Fibroblast of upper back skin (primary cell): ENCODE measurements around the gene BABAM2.
"Not testable (repeated sequence)": the region's sequence is repeated elsewhere in the genome, so short reads cannot be mapped to it uniquely, and the experiment has no call there.

Source experiments
- DNase-seq: peaks from one replicate; pipeline ENCODE4 v3.0.0-alpha.2; 2013

BABAM2 gene

DNA sequence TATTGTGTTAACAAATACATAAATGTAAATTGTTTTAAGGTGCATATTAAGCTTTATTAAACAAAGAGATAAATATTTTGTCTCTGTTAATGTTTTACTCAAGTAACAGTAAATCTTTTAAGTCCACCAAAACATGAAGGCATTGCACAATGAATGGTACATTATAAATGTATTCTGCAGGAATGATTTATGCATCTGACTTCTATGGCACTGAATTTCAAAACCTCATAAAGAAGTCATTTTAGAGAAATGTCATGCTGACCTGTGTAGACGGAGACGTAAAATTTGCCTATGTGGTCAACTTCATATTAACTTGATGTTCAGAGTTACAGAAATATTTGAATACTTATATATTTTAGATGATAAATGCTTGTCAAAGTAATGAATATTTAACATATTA lies 194.7 kb downstream of the BABAM2 start:
- peak; percentile 76 for DNase-seq

DNA sequence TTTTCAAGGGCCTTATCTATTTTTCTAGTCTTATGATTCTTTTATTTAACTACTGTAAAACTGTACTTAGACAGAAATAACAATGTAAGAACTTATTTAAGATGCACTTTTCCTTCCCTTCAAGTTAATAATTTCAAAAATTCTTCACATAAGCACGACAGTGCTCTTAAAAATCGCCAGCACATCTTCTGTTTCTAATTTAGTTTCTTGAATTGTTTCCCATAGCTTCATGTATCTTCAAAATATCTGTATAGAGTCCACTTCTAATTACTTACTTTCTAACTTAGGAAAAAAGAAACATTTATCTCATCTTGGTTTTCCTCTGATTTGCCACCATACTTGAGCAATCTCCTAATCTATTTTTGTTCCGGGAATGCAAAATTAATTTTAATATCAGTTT lies 196.1 kb downstream of the BABAM2 start:
- DNase-seq, result peak; percentile 20

DNA sequence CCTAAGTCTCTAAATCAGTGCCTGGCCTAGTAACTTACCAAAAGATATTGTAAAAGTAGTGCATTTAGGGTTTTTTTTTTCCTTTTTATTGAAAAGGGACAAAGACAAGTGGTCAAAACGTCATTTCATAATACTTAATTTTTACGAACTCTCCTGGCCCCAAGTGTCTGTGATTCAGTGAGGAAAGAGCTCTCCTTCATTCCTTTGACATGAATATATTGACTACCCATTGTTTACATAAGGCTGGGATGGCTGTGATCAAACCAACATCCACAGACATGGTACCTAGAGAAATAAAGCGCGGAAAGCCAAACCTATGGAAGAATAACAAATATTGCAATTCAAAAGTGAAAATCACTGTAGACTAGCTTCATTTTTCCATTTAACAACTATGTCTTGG lies 198.4 kb downstream of the BABAM2 start:
- peak; percentile 79 for DNase-seq

DNA sequence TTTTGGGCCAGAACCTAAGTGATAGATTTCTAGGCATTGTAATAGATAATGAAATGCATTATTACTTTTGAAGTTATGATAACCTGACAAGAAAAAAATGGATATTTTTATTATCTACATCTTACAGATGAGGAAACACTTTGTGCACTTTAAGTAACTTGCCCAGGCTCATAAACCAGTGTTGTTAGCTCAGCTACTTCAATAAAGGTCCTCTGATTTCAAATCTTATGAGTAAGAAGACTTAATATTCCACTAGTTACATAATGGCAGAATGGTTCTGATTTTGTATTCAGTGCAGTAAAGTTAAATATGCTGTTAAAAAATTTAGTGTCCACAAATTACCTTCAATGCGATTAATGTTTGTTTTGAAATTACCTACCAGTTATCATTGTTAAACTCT lies 199.0 kb downstream of the BABAM2 start:
- no peak for DNase-seq

DNA sequence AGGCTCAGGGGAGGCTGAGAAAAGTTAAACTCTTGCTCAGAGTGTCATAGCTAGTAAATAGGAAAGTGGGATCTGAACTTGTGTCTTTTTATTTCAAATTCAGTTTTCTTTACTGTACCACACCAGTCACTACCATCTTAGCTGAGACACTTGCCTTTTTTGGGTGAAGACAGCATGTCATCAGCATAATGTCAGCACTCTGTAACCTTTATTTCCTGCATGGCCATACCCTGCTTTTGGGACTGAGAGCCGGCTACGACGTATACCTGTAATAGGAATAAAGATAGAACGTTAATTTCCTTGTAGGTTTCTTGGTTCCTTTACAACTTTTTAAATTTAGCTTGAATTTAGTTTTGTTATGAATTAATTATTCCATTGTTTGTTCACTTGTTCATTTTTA lies 202.8 kb downstream of the BABAM2 start:
- DNase-seq, result no peak

DNA sequence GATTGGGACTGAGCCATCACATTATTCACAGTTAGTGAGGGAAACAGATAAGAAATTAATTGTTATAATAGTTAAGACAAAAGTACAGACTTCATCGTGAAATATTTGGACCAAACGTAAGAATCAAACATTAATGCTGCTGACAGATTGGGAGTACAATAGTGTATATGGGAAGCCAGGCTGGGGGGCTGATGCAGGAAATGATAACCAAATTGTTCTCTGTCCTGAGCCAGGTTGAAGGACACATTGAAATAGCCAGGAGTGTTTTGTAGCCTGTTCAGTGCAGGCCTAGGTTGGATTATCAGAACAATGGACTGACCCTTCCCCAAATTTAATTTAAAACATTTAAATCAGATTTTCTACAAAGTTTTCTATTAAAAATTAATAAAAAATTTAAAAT lies 203.2 kb downstream of the BABAM2 start:
- DNase-seq, result no peak

DNA sequence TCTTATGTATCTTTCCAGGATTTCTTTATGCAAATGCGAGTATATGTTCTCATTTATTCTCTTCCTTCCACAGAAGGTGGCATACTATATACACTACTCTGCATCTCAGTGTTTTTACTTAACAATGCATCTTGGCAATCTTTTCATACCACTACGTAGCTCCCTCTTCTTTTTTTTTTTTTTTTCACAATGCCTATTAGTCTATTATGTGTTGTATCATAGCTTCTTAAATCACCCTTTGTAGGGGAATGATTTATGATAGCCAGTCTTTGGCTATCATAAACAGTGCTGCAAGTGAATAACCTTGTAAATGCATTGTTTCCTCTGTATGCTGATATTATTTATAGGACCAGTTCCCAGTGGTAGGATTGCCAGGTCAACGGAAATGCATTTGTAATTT lies 204.2 kb downstream of the BABAM2 start:
- DNase-seq, result peak; percentile 67

DNA sequence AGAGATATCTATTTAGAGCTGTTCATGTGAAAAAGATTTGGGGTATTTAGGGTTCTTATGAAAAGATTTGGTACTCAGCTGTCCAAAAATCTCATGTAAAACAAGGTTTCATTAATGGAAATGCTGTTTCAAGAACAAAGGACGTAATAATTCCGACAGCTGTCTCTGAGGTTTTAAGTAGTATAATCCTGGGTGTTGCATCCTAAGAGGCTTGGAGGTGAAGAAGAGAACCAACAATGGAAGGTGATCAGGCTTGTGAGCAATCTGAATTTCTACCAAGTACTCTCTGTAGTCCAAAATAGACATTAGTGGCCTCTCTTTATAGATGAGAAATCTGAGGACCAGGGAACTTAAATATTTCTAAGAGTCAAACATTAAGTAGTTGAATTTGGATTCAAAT lies 205.1 kb downstream of the BABAM2 start:
- no peak for DNase-seq

DNA sequence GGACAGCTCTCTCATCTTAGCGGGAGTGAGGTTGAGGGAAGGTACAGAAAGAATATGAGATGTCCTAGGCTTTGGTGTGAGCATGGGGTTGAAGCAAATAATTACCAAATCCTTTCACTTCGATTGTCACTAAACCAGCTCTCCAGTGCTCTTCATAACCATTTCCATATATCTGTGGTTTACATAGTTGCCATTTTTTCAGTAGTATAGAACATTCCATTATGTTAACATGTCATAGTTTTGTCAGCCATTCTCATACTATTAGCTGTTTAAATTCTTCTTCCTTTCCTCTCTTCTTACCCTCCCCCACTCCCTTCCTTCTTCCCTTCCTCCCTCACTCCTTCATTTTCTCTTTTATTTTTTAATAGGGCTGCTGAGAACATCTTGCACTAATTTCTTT lies 205.9 kb downstream of the BABAM2 start:
- DNase-seq, result peak; percentile 92

DNA sequence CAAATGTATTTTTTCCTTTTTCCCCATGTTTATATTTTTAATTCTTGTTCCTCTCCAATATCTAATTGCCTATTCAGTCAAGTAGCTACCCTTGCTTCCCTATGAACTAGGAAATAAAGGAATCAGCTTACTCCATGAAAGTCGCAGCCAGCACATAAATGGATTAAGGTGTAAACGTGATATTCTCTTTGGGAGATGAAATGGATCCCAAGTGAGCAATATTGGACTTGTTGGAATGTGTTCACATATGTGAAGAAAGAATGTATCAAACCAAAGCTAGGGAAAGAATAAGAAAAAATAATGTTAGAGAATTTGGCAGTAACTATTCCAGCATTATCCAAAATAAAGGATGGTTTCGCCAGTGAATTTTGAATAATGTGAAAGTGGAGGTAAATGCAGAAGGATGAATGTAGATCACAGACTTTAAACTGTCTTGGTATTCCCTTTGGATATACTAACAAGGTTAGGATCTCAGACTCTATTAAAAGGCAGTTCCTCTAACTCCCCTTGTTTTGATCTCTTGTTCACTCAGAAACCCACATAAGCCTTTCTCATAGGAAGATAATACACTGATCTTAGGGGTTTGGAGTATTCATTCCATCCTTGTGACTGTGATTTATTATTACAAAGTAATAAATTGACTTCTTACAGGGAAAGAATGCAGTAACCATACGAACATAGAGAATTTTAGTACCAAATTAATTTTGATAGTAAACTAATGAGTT lies 208.1 kb downstream of the BABAM2 start:
- DNase-seq, result peak; percentile 75

DNA sequence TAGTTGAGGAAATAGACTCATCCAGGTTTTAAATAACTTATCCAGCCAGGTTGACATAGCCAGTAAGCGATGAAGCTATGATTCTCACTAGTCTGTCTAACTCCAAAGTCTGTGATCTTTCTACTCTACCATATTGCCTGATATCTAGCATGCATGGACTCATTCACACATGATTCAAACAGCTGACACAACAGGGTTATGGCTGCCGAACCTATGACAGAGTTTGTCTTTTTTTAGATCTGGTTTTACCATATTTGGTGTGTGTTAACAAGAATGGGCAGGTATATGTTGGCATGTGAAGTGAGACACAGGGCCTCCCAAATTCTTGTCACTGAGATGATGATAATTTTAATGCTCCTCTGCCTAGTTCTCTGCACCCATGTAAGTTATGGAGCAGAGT lies 210.6 kb downstream of the BABAM2 start:
- no peak for DNase-seq

DNA sequence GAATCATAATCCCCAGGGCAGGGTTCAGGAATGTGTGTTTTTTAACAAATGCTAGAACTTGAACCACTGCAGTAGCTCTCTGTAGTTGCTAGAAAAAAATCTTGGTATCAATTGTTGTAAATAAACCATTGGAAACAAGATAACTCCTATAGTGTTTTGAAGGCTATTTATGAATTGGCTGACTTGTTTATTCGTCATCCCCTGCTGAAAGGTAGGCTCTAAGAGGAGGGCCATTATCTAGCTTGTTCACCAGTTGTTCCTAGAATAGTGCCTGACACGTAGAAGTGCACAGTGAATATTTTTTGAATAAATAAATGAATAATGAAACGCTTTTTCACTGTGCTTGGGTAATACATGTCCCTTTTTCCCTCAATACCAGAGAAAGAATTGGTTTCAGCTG lies 211.4 kb downstream of the BABAM2 start:
- no peak for DNase-seq

DNA sequence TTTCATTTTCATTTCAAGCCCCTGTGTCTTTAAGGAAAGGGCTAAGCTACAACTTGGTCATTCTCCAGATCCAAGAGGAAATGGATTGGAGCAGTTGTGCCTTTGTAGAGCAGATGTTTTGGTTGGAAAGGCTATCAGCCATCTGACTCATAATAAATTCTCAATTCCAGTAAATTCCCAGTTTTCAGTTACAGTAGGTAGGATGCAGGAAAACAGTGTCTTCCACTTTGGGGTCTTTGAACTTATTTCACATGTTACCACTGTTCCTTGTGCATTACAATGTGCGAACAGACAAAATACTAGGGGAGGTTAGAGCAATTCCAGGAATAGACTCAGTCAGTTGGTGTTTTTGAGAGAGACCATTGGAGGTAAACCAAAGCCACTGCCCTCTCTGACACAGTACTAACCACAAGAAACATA lies 211.9 kb downstream of the BABAM2 start:
- DNase-seq, result peak; percentile 94

DNA sequence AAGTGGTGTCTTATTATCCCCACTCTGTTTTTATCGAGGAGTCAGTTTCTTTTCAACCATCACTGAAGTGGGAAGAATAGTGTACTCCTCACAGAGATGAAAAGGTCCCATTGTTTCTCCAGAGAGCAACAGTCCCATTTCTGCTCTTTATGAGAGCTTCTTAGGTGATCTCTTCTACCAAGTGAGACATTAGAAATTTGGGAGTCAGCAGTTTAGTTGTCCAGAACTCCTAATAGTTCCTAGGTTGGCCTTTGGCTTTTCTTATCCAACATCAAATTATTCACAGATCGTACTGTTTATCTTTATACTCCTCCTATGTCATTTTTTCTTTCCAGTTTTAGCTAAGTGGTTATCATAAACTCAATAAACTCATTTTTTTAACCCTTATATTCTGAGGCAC lies 213.1 kb downstream of the BABAM2 start:
- DNase-seq, result no peak

DNA sequence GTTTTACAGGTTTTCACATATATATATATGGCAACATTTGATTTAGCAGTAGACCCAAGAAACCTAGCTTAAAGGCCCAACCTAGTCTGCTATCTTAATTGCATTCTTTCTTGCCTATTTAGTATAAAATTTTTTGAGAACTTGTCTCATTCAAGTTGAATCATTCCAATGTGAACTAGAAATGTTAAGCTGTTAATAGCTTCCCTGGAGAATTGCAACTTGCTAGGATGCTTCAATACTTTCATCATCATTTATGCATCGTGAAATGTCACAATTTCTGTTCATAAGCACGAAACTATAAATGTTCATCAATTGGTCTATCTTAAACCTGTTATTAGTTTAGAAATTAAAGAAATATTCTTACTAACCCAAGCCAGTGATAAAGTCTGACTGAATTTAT lies 217.6 kb downstream of the BABAM2 start:
- DNase-seq, result peak; percentile 67

DNA sequence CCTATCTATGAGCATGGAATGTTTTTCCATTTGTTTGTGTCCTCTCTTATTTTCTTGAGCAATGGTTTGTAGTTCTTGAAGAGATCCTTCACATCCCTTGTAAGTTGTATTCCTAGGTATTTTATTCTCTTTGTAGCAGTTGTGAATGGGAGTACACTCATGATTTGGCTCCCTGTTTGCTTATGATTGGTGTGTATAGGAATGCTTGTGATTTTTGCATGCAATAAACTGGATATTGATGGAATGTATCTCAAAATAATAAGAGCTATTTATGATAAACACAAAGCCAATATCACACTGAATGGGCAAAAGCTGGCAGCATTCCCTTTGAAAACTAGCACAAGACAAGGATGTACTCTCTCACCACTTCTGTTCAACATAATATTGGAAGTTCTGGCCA lies 223.2 kb downstream of the BABAM2 start:
- DNase-seq, result not testable (repeated sequence)

DNA sequence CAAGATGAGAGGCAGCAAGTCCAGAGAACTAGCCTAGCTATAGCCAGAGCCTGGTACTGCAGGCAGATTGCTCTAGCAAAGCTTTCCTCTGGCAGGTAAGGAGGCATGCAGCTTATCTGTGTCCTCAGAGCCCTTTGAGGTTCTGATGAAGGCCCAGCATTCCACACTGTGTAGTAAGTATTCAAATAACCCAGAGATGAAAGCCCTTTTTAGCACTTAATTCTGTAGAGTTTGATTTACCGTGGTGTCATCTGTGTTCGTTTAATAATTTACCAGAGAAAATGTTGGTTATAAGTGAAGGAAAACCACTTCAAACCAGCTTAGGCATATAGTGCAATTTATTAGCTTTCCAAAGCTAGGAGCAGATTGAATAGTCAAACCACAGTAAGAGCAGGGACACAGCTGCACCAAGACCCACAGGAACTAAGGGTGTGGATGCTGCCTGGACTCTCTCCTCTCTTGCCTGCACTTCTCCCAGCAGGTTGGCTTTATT lies 226.6 kb downstream of the BABAM2 start:
- peak; percentile 64 for DNase-seq

DNA sequence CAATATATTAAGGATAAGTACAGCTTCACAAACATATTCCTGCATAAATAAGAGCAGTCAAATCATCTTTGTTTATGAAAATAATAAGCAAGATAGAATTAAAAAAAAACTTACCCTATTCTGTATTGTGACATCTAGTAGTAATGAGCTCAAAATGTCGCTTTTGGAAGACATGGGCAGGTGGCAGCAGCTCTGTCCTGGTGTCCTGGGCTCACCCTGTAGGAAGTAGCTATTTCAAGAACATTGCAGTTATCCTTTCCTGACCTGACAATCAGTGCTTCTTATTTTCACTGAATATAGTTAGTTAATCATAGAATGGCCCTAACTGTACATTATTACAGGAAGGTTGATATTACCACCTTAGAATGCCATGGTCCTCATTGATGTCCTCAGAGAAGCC lies 229.1 kb downstream of the BABAM2 start:
- DNase-seq, result no peak

DNA sequence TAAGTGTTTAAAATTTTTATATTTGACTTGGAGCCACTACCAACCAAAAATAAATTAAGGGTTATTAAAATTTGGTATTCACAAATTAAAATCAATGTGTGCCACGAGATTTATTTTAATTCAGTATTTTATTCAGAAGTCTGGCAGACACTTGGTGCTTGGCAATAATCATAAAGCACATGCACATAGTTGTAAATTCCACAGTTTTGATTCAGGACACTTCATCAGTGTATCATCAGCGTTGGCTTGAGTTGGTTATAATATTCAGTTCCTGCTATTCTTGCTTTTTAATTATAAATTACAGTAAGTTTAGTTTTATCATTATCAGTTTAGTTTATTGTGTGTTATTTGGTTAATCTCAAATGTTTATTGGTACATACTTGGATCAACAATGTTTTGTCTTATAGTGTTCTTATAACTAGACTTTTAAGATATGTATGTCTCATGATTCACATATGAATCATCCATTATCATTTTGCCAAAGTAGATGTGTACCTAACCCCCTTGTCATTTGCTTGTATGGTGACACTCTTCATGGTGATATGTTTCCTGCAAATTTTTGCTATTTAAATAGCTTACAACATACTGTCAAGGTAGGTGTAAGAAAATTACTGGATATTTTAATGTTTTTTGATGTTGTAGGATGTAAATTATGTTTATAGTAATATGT lies 237.9 kb downstream of the BABAM2 start:
- peak; percentile 36 for DNase-seq

DNA sequence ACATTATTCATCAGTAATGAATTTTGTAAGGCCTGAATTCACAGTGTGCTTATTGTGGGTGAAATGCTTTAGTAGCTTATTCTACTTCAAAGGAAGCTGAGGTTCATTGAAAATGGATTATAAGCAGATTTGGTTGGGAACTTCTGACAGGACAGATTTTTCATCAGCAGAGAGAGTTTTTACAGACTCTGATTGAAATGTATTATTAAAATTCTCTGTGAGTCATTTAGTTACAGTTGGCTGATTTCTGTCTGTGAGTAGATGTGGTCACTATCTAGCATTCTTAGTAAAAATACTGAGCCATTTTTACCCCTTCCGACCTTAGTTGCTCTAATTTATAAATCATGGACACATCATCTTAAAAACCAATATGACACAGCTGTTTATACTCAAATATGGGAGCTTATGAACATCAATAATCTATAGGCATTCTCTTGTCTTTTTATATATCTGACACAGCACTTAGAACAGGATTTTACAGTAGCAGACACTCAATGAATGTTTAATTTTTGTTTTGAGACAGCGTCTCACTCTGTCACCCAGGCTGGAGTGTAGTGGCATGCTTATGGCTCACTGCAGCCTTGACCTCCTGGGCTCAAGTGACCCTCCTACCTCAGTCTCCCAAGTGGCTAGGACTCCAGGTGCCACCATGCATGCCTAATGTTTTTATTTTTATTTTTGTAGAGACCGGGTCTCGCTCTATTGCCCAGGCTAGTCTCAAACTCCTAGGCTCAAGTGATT lies 239.6 kb downstream of the BABAM2 start:
- peak; percentile 85 for DNase-seq

DNA sequence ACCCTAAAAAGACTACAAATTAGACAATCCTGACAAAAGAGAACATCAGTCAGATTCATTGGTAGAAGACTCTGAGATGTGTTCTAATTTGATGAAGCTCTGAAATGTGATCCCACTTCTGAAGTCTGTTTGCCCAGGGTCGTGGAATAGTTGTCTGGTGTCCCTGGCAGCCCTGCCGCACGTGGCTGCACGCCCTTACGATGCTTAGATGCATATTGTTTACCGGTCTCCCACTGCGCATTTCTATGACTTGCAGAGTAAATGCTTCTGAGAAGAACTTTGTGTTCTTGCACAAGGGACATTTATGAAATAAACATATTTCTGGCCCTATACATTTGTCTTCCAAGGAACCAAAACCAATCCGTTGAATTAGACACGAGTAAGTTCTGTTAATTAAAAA lies 243.2 kb downstream of the BABAM2 start:
- DNase-seq, result no peak

DNA sequence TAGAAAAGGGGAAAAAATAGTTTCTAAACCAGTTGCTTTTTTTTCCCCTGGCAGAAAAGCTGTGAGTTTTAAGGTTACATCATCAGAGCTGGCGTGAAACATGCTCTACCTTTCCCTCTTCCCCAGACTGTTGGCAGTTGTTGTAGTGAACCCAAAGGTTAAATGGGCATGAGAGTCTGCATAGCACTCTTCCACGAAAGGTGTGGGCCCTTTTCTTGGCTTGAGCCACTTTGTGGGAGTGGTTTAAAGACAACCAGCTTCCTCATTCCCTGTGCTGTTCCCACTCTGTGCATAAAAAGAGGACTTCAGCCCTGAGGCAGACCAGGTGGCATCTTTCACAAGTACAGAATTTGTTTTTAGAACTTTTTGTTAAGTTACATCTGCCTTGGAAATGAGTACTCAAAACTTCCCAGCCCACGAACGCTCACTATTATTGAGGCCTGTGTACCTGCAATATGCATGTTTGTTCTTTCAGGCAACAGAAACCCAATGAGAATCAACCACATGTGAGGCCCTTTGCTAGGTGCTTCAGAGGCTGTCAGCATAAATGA lies 243.8 kb downstream of the BABAM2 start:
- no peak for DNase-seq

DNA sequence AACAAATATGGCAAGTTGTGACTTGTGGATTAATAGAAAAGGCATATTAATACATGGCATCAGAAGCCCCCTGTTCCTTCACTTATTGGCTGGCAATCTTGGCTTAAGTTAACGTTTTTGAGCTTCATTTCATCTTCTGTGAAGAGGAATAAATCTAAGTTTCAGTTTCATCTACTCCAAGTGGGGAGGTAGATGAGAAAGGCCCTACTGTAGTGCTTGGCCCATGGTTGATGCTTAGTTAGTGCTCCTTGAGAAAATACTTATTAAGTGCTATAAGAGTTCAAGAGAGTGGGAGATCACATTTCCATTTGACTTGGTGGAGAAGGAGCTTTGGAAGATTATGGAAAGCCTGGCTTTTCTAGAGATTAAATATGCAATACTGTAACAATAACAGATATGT lies 244.3 kb downstream of the BABAM2 start:
- no peak for DNase-seq

DNA sequence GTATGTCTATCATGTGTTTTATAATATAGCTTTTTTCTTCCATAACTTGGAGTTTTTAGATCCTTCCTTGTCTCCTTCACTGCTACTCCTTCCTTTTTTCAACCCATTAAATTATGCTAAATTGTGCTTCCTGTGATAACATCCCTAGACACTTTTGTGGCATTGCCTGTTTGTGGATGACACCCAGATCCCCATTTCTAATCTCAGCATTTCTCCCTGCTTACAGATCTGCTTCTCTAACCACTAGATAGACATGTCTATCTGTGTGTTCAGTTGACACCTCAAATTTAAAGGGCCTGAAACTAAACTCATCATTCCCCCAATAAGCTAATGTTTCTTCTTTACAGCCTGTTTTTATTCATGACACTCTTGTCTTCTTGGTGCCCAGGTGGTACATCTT lies 244.8 kb downstream of the BABAM2 start:
- no peak for DNase-seq
